Nephron progenitor cell (in vitro differentiated cells): ENCODE measurements around the gene DAP.

Experiments
- DNase-seq: peaks from one replicate; pipeline ENCODE4 v3.0.0; 2021
- H3K27ac Mint-ChIP-seq: 2 replicates; pipeline ENCODE4 v1.8.0; 2021; ENCODE audit warnings: mild to moderate bottlenecking, moderate library complexity, mixed read lengths
- H3K27me3 Mint-ChIP-seq: 2 replicates; pipeline ENCODE4 v1.8.0; 2021; ENCODE audit warnings: mild to moderate bottlenecking, low read depth, mixed read lengths; ENCODE audit not compliant: poor library complexity
- H3K36me3 Mint-ChIP-seq: 2 replicates; pipeline ENCODE4 v1.8.0; 2021; ENCODE audit warnings: low read depth, mixed read lengths
- H3K4me1 Mint-ChIP-seq: 2 replicates; pipeline ENCODE4 v1.8.0; 2021; ENCODE audit warnings: mixed read lengths
- H3K4me3 Mint-ChIP-seq: 2 replicates; pipeline ENCODE4 v1.8.0; 2021; ENCODE audit warnings: mild to moderate bottlenecking, moderate library complexity, mixed read lengths
- H3K9me3 Mint-ChIP-seq: 2 replicates; pipeline ENCODE4 v1.8.0; 2021; ENCODE audit warnings: mild to moderate bottlenecking, moderate library complexity, mixed read lengths
- CTCF ChIP-seq: fragments of 200-600 bp; sonication (generic); IDR thresholded peaks from 2 replicates; pipeline ENCODE4 v1.5.0; 2021; ENCODE audit warnings: antibody characterized with exemption

Gene DAP

GRCh38 chr5:10729320-10730042 lies 31.6 kb downstream of the DAP start:
- no peak overlapping the region for H3K4me3 Mint-ChIP-seq
- H3K4me1 Mint-ChIP-seq, result peaks cover 30% of the 10 kb centered on the region
- no peak for DNase-seq
- no peaks in the 10 kb centered on the region for H3K9me3 Mint-ChIP-seq
- TF ChIP-seq CTCF, result no peak
- H3K27ac Mint-ChIP-seq, result peak overlapping the region; percentile 54
- H3K27me3 Mint-ChIP-seq, result no peaks in the 10 kb centered on the region
- H3K36me3 Mint-ChIP-seq, result peaks cover 47% of the 10 kb centered on the region

- Mint-ChIP-seq H3K4me1 (peaks cover 22% of the 10 kb centered on the region), H3K9me3 (no peaks in the 10 kb centered on the region), H3K27ac (no peak overlapping the region), H3K27me3 (no peaks in the 10 kb centered on the region), H3K4me3 (no peak overlapping the region), H3K36me3 (peaks cover 47% of the 10 kb centered on the region)
- TF ChIP-seq CTCF, result no peak
- DNase-seq, result no peak
These were observed 32.4 kb downstream of the DAP start for GRCh38 chr5:10728679-10729078.

GRCh38 chr5:10727861-10728260 lies 33.2 kb downstream of the DAP start:
- Mint-ChIP-seq H3K36me3 (peaks cover 46% of the 10 kb centered on the region), H3K4me3 (no peak overlapping the region), H3K27ac (no peak overlapping the region), H3K9me3 (no peaks in the 10 kb centered on the region), H3K4me1 (peaks cover 14% of the 10 kb centered on the region), H3K27me3 (no peaks in the 10 kb centered on the region)
- TF ChIP-seq CTCF, result no peak
- no peak for DNase-seq

GRCh38 chr5:10726913-10727517 lies 34.0 kb downstream of the DAP start:
- Mint-ChIP-seq H3K4me1 (peaks cover 12% of the 10 kb centered on the region), H3K4me3 (no peak overlapping the region), H3K36me3 (peaks cover 45% of the 10 kb centered on the region), H3K9me3 (no peaks in the 10 kb centered on the region), H3K27ac (peak overlapping the region; percentile 37), H3K27me3 (no peaks in the 10 kb centered on the region)
- DNase-seq, result no peak
- no peak for TF ChIP-seq CTCF

GRCh38 chr5:10726179-10726912 lies 34.7 kb downstream of the DAP start:
- DNase-seq, result no peak
- Mint-ChIP-seq H3K27ac (peak overlapping the region; percentile 71), H3K4me1 (peaks cover 12% of the 10 kb centered on the region), H3K27me3 (no peaks in the 10 kb centered on the region), H3K4me3 (no peak overlapping the region), H3K36me3 (peaks cover 50% of the 10 kb centered on the region), H3K9me3 (no peaks in the 10 kb centered on the region)
- no peak for TF ChIP-seq CTCF
